ENCODE results near the gene SLC6A18.

GRCh38 chr5:1216918-1217295 lies 8.3 kb upstream of the SLC6A18 start:
- no peak for TF ChIP-seq CTCF (IDR thresholded peaks at IDR 0.05; ENCODE audit: insufficient read depth, low read length, poor library complexity, severe bottlenecking)
- TF ChIP-seq EZH2phosphoT487 (conservative IDR thresholded peaks at IDR 0.05; ENCODE audit: low read length), result no peak

All from SU-DHL-6 (cell line).